Ishikawa (cell line): ENCODE measurements around the gene PRSS12.

Source experiments
- CEBPB ChIP-seq: IDR thresholded peaks from 2 replicates; pipeline ENCODE4 v1.6.1; 2012
- CREB1 ChIP-seq: IDR thresholded peaks from 2 replicates; pipeline ENCODE4 v1.6.1; 2012; ENCODE audit warnings: low read depth
- EGR1 ChIP-seq: IDR thresholded peaks from 2 replicates; pipeline ENCODE4 v1.6.1; 2012
- EP300 ChIP-seq: IDR thresholded peaks from 2 replicates; pipeline ENCODE4 v1.6.1; 2012; ENCODE audit warnings: borderline replicate concordance
- FOXM1 ChIP-seq: IDR thresholded peaks from 2 replicates; pipeline ENCODE4 v1.6.1; 2012; ENCODE audit warnings: low read depth, borderline replicate concordance
- NFIC ChIP-seq: IDR thresholded peaks from 2 replicates; pipeline ENCODE4 v1.6.1; 2012
- RAD21 ChIP-seq: IDR thresholded peaks from 2 replicates; pipeline ENCODE4 v1.6.1; 2012; ENCODE audit warnings: low read depth
- TAF1 ChIP-seq: IDR thresholded peaks from 2 replicates; pipeline ENCODE4 v1.6.1; 2012; ENCODE audit warnings: low read depth, mild to moderate bottlenecking
- TCF12 ChIP-seq: IDR thresholded peaks from 2 replicates; pipeline ENCODE4 v1.6.1; 2012; ENCODE audit warnings: low read depth
- TEAD4 ChIP-seq: IDR thresholded peaks from 2 replicates; pipeline ENCODE4 v1.6.1; 2012
- YY1 ChIP-seq: IDR thresholded peaks from 2 replicates; pipeline ENCODE4 v1.6.1; 2012; ENCODE audit warnings: low read depth
- ZBTB7A ChIP-seq: IDR thresholded peaks from 2 replicates; pipeline ENCODE4 v1.6.1; 2012; ENCODE audit warnings: low read depth
- TF ChIP-seq, protein P1 (sequence below): IDR thresholded peaks from 2 replicates; pipeline ENCODE4 v1.6.1; 2012
- TF ChIP-seq, protein P2 (sequence below): IDR thresholded peaks from 2 replicates; pipeline ENCODE4 v1.6.1; 2012; ENCODE audit warnings: low read depth, mild to moderate bottlenecking
- TF ChIP-seq, protein P3 (sequence below): IDR thresholded peaks from 2 replicates; pipeline ENCODE4 v1.6.1; 2012

PRSS12 gene

GRCh38 chr4:118307643-118308042, 45.2 kb downstream of the PRSS12 start:
- TF ChIP-seq FOXM1 (no peak), YY1 (no peak), TAF1 (no peak), CEBPB (no peak), RAD21 (no peak)

GRCh38 chr4:118296729-118297128, 56.1 kb downstream of the PRSS12 start:
- TF ChIP-seq RAD21 (no peak), CREB1 (no peak), NFIC (no peak), YY1 (no peak), ZBTB7A (no peak), TAF1 (no peak), EGR1 (no peak), TCF12 (no peak), TEAD4 (no peak), EP300 (no peak), FOXM1 (no peak), CEBPB (no peak)
- TF ChIP-seq, protein P1, sequence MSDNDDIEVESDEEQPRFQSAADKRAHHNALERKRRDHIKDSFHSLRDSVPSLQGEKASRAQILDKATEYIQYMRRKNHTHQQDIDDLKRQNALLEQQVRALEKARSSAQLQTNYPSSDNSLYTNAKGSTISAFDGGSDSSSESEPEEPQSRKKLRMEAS: no peak
- TF ChIP-seq, protein P2, sequence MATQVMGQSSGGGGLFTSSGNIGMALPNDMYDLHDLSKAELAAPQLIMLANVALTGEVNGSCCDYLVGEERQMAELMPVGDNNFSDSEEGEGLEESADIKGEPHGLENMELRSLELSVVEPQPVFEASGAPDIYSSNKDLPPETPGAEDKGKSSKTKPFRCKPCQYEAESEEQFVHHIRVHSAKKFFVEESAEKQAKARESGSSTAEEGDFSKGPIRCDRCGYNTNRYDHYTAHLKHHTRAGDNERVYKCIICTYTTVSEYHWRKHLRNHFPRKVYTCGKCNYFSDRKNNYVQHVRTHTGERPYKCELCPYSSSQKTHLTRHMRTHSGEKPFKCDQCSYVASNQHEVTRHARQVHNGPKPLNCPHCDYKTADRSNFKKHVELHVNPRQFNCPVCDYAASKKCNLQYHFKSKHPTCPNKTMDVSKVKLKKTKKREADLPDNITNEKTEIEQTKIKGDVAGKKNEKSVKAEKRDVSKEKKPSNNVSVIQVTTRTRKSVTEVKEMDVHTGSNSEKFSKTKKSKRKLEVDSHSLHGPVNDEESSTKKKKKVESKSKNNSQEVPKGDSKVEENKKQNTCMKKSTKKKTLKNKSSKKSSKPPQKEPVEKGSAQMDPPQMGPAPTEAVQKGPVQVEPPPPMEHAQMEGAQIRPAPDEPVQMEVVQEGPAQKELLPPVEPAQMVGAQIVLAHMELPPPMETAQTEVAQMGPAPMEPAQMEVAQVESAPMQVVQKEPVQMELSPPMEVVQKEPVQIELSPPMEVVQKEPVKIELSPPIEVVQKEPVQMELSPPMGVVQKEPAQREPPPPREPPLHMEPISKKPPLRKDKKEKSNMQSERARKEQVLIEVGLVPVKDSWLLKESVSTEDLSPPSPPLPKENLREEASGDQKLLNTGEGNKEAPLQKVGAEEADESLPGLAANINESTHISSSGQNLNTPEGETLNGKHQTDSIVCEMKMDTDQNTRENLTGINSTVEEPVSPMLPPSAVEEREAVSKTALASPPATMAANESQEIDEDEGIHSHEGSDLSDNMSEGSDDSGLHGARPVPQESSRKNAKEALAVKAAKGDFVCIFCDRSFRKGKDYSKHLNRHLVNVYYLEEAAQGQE: no peak
- TF ChIP-seq, protein P3, sequence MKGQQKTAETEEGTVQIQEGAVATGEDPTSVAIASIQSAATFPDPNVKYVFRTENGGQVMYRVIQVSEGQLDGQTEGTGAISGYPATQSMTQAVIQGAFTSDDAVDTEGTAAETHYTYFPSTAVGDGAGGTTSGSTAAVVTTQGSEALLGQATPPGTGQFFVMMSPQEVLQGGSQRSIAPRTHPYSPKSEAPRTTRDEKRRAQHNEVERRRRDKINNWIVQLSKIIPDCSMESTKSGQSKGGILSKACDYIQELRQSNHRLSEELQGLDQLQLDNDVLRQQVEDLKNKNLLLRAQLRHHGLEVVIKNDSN: no peak

DNA sequence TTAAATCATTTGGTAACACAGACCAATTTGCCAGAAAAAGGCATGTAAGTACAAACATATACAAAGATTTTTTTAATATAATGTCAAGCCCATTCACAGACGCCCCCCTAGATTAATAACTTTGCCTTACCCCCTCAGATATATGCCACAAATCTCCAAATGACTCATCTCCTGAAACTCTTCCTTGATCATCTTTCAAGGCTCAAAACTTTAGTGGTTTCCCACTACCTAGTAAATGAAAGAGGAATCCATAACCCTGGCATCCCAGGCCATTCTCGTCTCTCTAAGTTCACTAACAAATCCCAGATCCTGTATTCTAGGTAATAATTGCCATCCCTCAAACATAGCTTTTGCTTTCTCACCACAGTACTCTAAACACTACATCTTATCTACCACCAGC, 61.9 kb downstream of the PRSS12 start:
- TF ChIP-seq ZBTB7A (no peak), RAD21 (no peak), YY1 (no peak), CREB1 (no peak), TEAD4 (no peak), TCF12 (no peak), FOXM1 (no peak), CEBPB (no peak), EGR1 (no peak), EP300 (no peak), NFIC (no peak), TAF1 (no peak)
- TF ChIP-seq, protein P2: no peak
- TF ChIP-seq, protein P3: no peak
- TF ChIP-seq, protein P1: no peak

- TF ChIP-seq TCF12 (no peak), RAD21 (no peak), NFIC (no peak), YY1 (no peak), FOXM1 (no peak), TEAD4 (no peak), TAF1 (no peak), CREB1 (no peak), EGR1 (no peak), CEBPB (no peak), EP300 (no peak)
- TF ChIP-seq, protein P1: no peak
- TF ChIP-seq, protein P2: no peak
- TF ChIP-seq, protein P3: no peak
Observed at GRCh38 chr4:118289794-118290193, 63.0 kb downstream of the PRSS12 start.
